Endothelial cell of umbilical vein (primary cell): ENCODE data around the gene UNC5B.

Experiments
- EZH2 ChIP-seq: IDR thresholded peaks from 2 replicates; pipeline ENCODE4 v1.6.1; 2012; ENCODE audit warnings: borderline replicate concordance, low read depth, mild to moderate bottlenecking, moderate library complexity, low read length, inconsistent platforms; ENCODE audit not compliant: severe bottlenecking
- FOS ChIP-seq: IDR thresholded peaks from 2 replicates; pipeline ENCODE4 v1.6.1; 2011; ENCODE audit warnings: mild to moderate bottlenecking, low read length, moderate library complexity, borderline replicate concordance; ENCODE audit not compliant: insufficient read depth
- GATA2 ChIP-seq: IDR thresholded peaks from 2 replicates; pipeline ENCODE4 v1.7.0; 2011; ENCODE audit warnings: low read depth, mild to moderate bottlenecking, moderate library complexity, mixed read lengths, low read length; ENCODE audit not compliant: insufficient read length, insufficient read depth
- MAX ChIP-seq: IDR thresholded peaks from 2 replicates; pipeline ENCODE4 v1.6.1; 2011; ENCODE audit not compliant: insufficient read depth, insufficient read length
- MYC ChIP-seq: IDR thresholded peaks from one replicate; pipeline ENCODE4 v1.6.1; 2011; ENCODE audit warnings: mild to moderate bottlenecking, low read depth, low read length
- POLR2A ChIP-seq: IDR thresholded peaks from 2 replicates; pipeline ENCODE4 v1.6.1; 2012; ENCODE audit warnings: low read depth, mild to moderate bottlenecking, control low read depth, low read length
- POLR2AphosphoS5 ChIP-seq: IDR thresholded peaks from 2 replicates; pipeline ENCODE4 v1.6.1; 2012; ENCODE audit warnings: low read depth, mild to moderate bottlenecking, control low read depth, low read length, moderate library complexity; ENCODE audit not compliant: insufficient read depth
- TF ChIP-seq, protein P1 (sequence below), 2 donors: IDR thresholded peaks; 1 replicate in 1 of 2; 2 replicates in 1 of 2; pipeline ENCODE4 v1.5.1; 2011; ENCODE audit warnings: low read length in 2 of 2, mild to moderate bottlenecking in 2 of 2, moderate library complexity in 2 of 2, control low read depth in 1 of 2, inconsistent platforms in 1 of 2, low read depth in 1 of 2; ENCODE audit not compliant: insufficient read depth in 1 of 2; ENCODE audit errors: extremely low read depth in 1 of 2

DNA sequence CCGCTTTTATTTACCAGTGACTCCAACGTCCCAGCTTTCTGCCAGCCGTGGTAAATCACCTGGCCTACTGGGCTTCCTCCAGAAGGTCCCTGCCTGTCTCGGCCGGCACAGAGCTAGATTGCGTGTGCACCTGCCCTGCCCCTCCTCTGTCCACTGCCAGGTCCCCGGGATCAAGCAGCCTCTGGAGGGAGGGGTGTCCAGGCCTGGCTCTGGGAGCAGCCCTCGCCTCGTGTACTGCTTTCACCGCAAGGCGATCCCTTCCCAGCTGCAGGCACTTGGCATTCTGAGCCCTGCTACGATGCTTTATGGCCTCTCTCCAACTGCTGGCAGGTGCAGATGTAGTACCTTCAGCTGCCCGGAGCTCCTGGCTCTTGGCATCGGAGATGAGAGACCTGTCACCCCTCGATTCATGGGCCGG, 114.1 kb downstream of the UNC5B start:
- TF ChIP-seq, protein P1, sequence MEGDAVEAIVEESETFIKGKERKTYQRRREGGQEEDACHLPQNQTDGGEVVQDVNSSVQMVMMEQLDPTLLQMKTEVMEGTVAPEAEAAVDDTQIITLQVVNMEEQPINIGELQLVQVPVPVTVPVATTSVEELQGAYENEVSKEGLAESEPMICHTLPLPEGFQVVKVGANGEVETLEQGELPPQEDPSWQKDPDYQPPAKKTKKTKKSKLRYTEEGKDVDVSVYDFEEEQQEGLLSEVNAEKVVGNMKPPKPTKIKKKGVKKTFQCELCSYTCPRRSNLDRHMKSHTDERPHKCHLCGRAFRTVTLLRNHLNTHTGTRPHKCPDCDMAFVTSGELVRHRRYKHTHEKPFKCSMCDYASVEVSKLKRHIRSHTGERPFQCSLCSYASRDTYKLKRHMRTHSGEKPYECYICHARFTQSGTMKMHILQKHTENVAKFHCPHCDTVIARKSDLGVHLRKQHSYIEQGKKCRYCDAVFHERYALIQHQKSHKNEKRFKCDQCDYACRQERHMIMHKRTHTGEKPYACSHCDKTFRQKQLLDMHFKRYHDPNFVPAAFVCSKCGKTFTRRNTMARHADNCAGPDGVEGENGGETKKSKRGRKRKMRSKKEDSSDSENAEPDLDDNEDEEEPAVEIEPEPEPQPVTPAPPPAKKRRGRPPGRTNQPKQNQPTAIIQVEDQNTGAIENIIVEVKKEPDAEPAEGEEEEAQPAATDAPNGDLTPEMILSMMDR (IDR thresholded peaks at IDR 0.05; ENCODE audit: extremely low read depth in 1 of 2, insufficient read depth in 1 of 2, low read depth in 1 of 2, low read length in 2 of 2) = no peak
- no peak for TF ChIP-seq POLR2A
- TF ChIP-seq EZH2 = no peak
- no peak for TF ChIP-seq POLR2AphosphoS5
- no peak for TF ChIP-seq FOS
- TF ChIP-seq MAX = no peak
- no peak for TF ChIP-seq MYC
- no peak for TF ChIP-seq GATA2
